Natural killer cell (primary cell): Measurements from ENCODE around the gene CHST8. TPM values are rescaled to one million over a fixed set of nuclear protein-coding genes. Genes with fewer than 3 reads are reported as not detected.

Experiments
- ATAC-seq, 3 donors: fragments of 150-1000 bp in 2 of 3; fragments of 200-7000 bp in 1 of 3; cut with Tn5 transposase; 1 replicate in 1 of 3; 2 replicates in 2 of 3; pipeline ENCODE4 v1.10.0; 2021; ENCODE audit warnings: mild to moderate bottlenecking in 2 of 3, moderate library complexity in 2 of 3
- DNase-seq, 2 donors: peaks; one replicate each; pipeline versions ENCODE4 v3.0.0 to v3.0.0-alpha.2; 2013 to 2021; ENCODE audit warnings: mixed read lengths in 1 of 2
- H3K27ac ChIP-seq: one replicate; pipeline ENCODE4 v1.5.1; 2013; ENCODE audit warnings: mild to moderate bottlenecking, low read length
- H3K27me3 ChIP-seq: one replicate; pipeline ENCODE4 v1.6.1; 2013; ENCODE audit warnings: low read length; ENCODE audit not compliant: control insufficient read depth, insufficient read depth
- H3K36me3 ChIP-seq: one replicate; pipeline ENCODE4 v1.6.1; 2013; ENCODE audit warnings: low read length; ENCODE audit not compliant: control insufficient read depth, insufficient read depth
- H3K4me1 ChIP-seq: one replicate; pipeline ENCODE4 v1.6.1; 2013; ENCODE audit warnings: low read length; ENCODE audit not compliant: control insufficient read depth, insufficient read depth
- H3K4me3 ChIP-seq: one replicate; pipeline ENCODE4 v1.5.1; 2013; ENCODE audit warnings: low read length
- H3K9me3 ChIP-seq: one replicate; pipeline ENCODE4 v1.6.1; 2013; ENCODE audit warnings: low read length; ENCODE audit not compliant: control insufficient read depth, insufficient read depth
- H3K27ac Mint-ChIP-seq, 2 donors: one replicate each; pipeline ENCODE4 v1.8.0; 2022; ENCODE audit warnings: mild to moderate bottlenecking in 2 of 2, mixed read lengths in 2 of 2, moderate library complexity in 1 of 2
- H3K27me3 Mint-ChIP-seq, 2 donors: one replicate each; pipeline ENCODE4 v1.8.0; 2022; ENCODE audit warnings: low read depth in 2 of 2, mixed read lengths in 2 of 2
- H3K36me3 Mint-ChIP-seq: one replicate; pipeline ENCODE4 v1.8.0; 2022; ENCODE audit warnings: mixed read lengths
- H3K4me1 Mint-ChIP-seq, 2 donors: one replicate each; pipeline ENCODE4 v1.8.0; 2022; ENCODE audit warnings: mixed read lengths in 2 of 2
- H3K4me3 Mint-ChIP-seq: one replicate; pipeline ENCODE4 v1.8.0; 2022; ENCODE audit warnings: mild to moderate bottlenecking, moderate library complexity, mixed read lengths
- H3K9me3 Mint-ChIP-seq, 2 donors: one replicate each; pipeline ENCODE4 v1.8.0; 2022; ENCODE audit warnings: mixed read lengths in 2 of 2
- WGBS: methylation state at CpG from one replicate; pipeline ENCODE4 v1.1.7; 2013; ENCODE audit warnings: missing lambda C conversion rate; ENCODE audit not compliant: insufficient coverage; 5-methylcytosine and 5-hydroxymethylcytosine counted together
- intact Hi-C: fragments of 100-400 bp; cut with micrococcal nuclease; formaldehyde crosslinking; loops from one replicate; pipeline ENCODE4 v1.14.2; 2022
- total RNA-seq, 4 donors: library from RNA; stranded (reverse); fragments of 120-200 nt in 1 of 4; gene quantifications; one replicate each; pipeline versions ENCODE4 v1.2.3 to v1.2.4, GENCODE V29; 2013 to 2022
- TF ChIP-seq, protein P1 (sequence below): fragments of 200-600 bp; IDR thresholded peaks from one replicate; pipeline ENCODE4 v1.8.0; 2022; ENCODE audit warnings: antibody characterized with exemption

Gene CHST8
- total RNA-seq, 3 donors from 2014 or later (not counting 1 experiment from before 2014, with no cell fraction given): not detected

GRCh38 chr19:33821871-33822270 is 200.1 kb downstream of the CHST8 start:
- intact Hi-C loops: no loop called here
- Histone ChIP-seq H3K9me3 (no peaks in the 10 kb centered on the region), H3K27ac (no peak overlapping the region), H3K36me3 (no peaks in the 10 kb centered on the region), H3K27me3 (peaks cover 6% of the 10 kb centered on the region), H3K4me3 (no peak overlapping the region), H3K4me1 (peaks cover 29% of the 10 kb centered on the region)
- ATAC-seq (no peak), DNase-seq (no peak)
- peak overlapping the region; percentile 21 for H3K4me3 Mint-ChIP-seq
- no peaks in the 10 kb centered on the region for H3K9me3 Mint-ChIP-seq
- H3K27ac Mint-ChIP-seq: no peak overlapping the region
- WGBS: 46% methylated on average over 2 of the region's 2 CpGs
- no peaks in the 10 kb centered on the region for H3K36me3 Mint-ChIP-seq
- H3K27me3 Mint-ChIP-seq: peaks cover 0 to 7% of the 10 kb centered on the region in 2 donors
- TF ChIP-seq, protein P1, sequence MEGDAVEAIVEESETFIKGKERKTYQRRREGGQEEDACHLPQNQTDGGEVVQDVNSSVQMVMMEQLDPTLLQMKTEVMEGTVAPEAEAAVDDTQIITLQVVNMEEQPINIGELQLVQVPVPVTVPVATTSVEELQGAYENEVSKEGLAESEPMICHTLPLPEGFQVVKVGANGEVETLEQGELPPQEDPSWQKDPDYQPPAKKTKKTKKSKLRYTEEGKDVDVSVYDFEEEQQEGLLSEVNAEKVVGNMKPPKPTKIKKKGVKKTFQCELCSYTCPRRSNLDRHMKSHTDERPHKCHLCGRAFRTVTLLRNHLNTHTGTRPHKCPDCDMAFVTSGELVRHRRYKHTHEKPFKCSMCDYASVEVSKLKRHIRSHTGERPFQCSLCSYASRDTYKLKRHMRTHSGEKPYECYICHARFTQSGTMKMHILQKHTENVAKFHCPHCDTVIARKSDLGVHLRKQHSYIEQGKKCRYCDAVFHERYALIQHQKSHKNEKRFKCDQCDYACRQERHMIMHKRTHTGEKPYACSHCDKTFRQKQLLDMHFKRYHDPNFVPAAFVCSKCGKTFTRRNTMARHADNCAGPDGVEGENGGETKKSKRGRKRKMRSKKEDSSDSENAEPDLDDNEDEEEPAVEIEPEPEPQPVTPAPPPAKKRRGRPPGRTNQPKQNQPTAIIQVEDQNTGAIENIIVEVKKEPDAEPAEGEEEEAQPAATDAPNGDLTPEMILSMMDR: no peak
- H3K4me1 Mint-ChIP-seq: peaks cover 0 to 16% of the 10 kb centered on the region in 2 donors

Other genes starting within 250 kb of the CHST8 start
- gene CEBPG, start 248.2 kb upstream of the CHST8 start, total RNA-seq: 10 to 100 TPM; 22.3 to 28.1 (median 23.9) TPM
- gene PEPD, start 100.2 kb upstream of the CHST8 start, total RNA-seq: 10 to 100 TPM; 33.9 to 42.2 (median 40.9) TPM
- 1 to 10 TPM in 2 of 3 donors, under 1 TPM in 1; 0.59 to 4.7 (median 1.4) TPM for gene KCTD15, start 174.9 kb downstream of the CHST8 start, total RNA-seq